Epithelial cell of proximal tubule (primary cell): Measurements from ENCODE around the gene MZT2A. TPM values are rescaled to one million over a fixed set of nuclear protein-coding genes. Genes with fewer than 3 reads are reported as not detected.
"Not testable (repeated sequence)": the region's sequence is repeated elsewhere in the genome, so short reads cannot be mapped to it uniquely, and the experiment has no call there.

Experiments used
- DNase-seq: peaks from one replicate; pipeline ENCODE4 v3.0.0-alpha.2; 2011; ENCODE audit warnings: low read depth
- H3K4me3 ChIP-seq: 2 replicates; pipeline ENCODE4 v1.5.1; 2011; ENCODE audit warnings: low read depth, mild to moderate bottlenecking, low read length
- CTCF ChIP-seq: conservative IDR thresholded peaks from 2 replicates; pipeline ENCODE4 v1.5.1; 2012; ENCODE audit warnings: low read depth, mild to moderate bottlenecking, low read length
- total RNA-seq: library from RNA; depleted of rRNA; stranded (reverse); fragments of >200 nt; gene quantifications from 2 replicates; pipeline ENCODE4 v1.2.3, GENCODE V29; 2015

Gene MZT2A
- total RNA-seq, 1 donor from 2014 or later, result 362 TPM

GRCh38 chr2:131478074-131478849, 13.9 kb downstream of the MZT2A start:
- DNase-seq, H3K4me3 ChIP-seq: not testable (repeated sequence)

- DNase-seq, H3K4me3 ChIP-seq: not testable (repeated sequence)
These were observed 15.0 kb downstream of the MZT2A start for GRCh38 chr2:131477227-131477626.

GRCh38 chr2:131476363-131476762, 15.8 kb downstream of the MZT2A start:
- DNase-seq, H3K4me3 ChIP-seq: not testable (repeated sequence)

- TF ChIP-seq CTCF, result no peak
- H3K4me3 ChIP-seq, result no peak within 1 kb of the TSS
- no peak for DNase-seq
These were observed 16.4 kb downstream of the MZT2A start, which contains the start of gene TUBA3D for GRCh38 chr2:131475831-131476230. TUBA3D (plus strand) TSS chr2:131476119; CDS start chr2:131476200, 81 bp downstream.

- H3K4me3 ChIP-seq, DNase-seq: not testable (repeated sequence)
These were observed 18.9 kb downstream of the MZT2A start for GRCh38 chr2:131473266-131473665.

GRCh38 chr2:131471624-131472023, 20.6 kb downstream of the MZT2A start:
- not testable (repeated sequence) for DNase-seq, H3K4me3 ChIP-seq

- DNase-seq, H3K4me3 ChIP-seq: not testable (repeated sequence)
These were observed 21.3 kb downstream of the MZT2A start for GRCh38 chr2:131470944-131471343.

- not testable (repeated sequence) for H3K4me3 ChIP-seq, DNase-seq
These were observed 24.5 kb downstream of the MZT2A start for GRCh38 chr2:131467722-131468121.

- H3K4me3 ChIP-seq, DNase-seq: not testable (repeated sequence)
These were observed 37.3 kb downstream of the MZT2A start for GRCh38 chr2:131454914-131455313.

- H3K4me3 ChIP-seq, DNase-seq: not testable (repeated sequence)
These were observed 40.8 kb downstream of the MZT2A start for GRCh38 chr2:131451265-131451949.

- not testable (repeated sequence) for DNase-seq, H3K4me3 ChIP-seq
These were observed 44.2 kb downstream of the MZT2A start for GRCh38 chr2:131447981-131448380.

GRCh38 chr2:131445896-131446295, 46.3 kb downstream of the MZT2A start:
- DNase-seq, result no peak
- no peak overlapping the region for H3K4me3 ChIP-seq
- TF ChIP-seq CTCF, result no peak

GRCh38 chr2:131445515-131445797, 46.7 kb downstream of the MZT2A start:
- DNase-seq, H3K4me3 ChIP-seq: not testable (repeated sequence)

GRCh38 chr2:131444736-131445514, 47.3 kb downstream of the MZT2A start:
- not testable (repeated sequence) for DNase-seq, H3K4me3 ChIP-seq

GRCh38 chr2:131440742-131441468, 51.3 kb downstream of the MZT2A start:
- DNase-seq, H3K4me3 ChIP-seq: not testable (repeated sequence)
